C4-2B (cell line): ENCODE measurements around the gene TGFBR3.

Experiments used
- H3K27ac ChIP-seq: fragments of 450-650 bp; 2 replicates; pipeline ENCODE4 v1.5.1; 2017
- CTCF ChIP-seq: fragments of 450-650 bp; conservative IDR thresholded peaks from 2 replicates; pipeline ENCODE4 v1.5.1; 2017; ENCODE audit warnings: mild to moderate bottlenecking
- ZFX ChIP-seq: fragments of 450-650 bp; IDR thresholded peaks from 2 replicates; pipeline ENCODE4 v1.6.1; 2017

The TGFBR3 gene

GRCh38 chr1:91725989-91726721, 159.8 kb downstream of the TGFBR3 start:
- TF ChIP-seq CTCF (no peak), ZFX (no peak)
- no peak overlapping the region for H3K27ac ChIP-seq

GRCh38 chr1:91725618-91725988, 160.3 kb downstream of the TGFBR3 start:
- no peak overlapping the region for H3K27ac ChIP-seq
- no peak for TF ChIP-seq ZFX
- no peak for TF ChIP-seq CTCF

GRCh38 chr1:91724644-91725043, 161.3 kb downstream of the TGFBR3 start:
- no peak overlapping the region for H3K27ac ChIP-seq
- TF ChIP-seq CTCF (no peak), ZFX (no peak)

GRCh38 chr1:91724231-91724630, 161.7 kb downstream of the TGFBR3 start:
- no peak overlapping the region for H3K27ac ChIP-seq
- TF ChIP-seq ZFX = no peak
- no peak for TF ChIP-seq CTCF

- H3K27ac ChIP-seq = no peak overlapping the region
- TF ChIP-seq CTCF (no peak), ZFX (no peak)
Measured at GRCh38 chr1:91720044-91720443, 165.9 kb downstream of the TGFBR3 start.

GRCh38 chr1:91718877-91719276, 167.1 kb downstream of the TGFBR3 start:
- no peak overlapping the region for H3K27ac ChIP-seq
- TF ChIP-seq CTCF (no peak), ZFX (no peak)

- no peak overlapping the region for H3K27ac ChIP-seq
- TF ChIP-seq ZFX (no peak), CTCF (no peak)
Measured at GRCh38 chr1:91718368-91718767, 167.6 kb downstream of the TGFBR3 start.
